GM19328 (cell line): ENCODE measurements around the gene MTURN.
"Not testable (repeated sequence)": the region's sequence is repeated elsewhere in the genome, so short reads cannot be mapped to it uniquely, and the experiment has no call there.

Experiments
- ATAC-seq: cut with Tn5 transposase; IDR thresholded peaks from one replicate; pipeline ENCODE4 v1.9.1; 2021; ENCODE audit warnings: mild to moderate bottlenecking, moderate library complexity; ENCODE audit not compliant: unreplicated experiment

Gene MTURN

GRCh38 chr7:30134611-30135300 lies at the start of gene MTURN:
Gene MTURN, plus strand, starts transcription at chr7:30134986. Its CDS starts 151 bp downstream, at chr7:30135137.
- peak; percentile 85 for ATAC-seq

GRCh38 chr7:30086529-30086928 lies 48.3 kb upstream of the MTURN start:
- no peak for ATAC-seq

- no peak for ATAC-seq
These were observed 47.4 kb upstream of the MTURN start for GRCh38 chr7:30087371-30087770.

GRCh38 chr7:30088362-30088761 lies 46.4 kb upstream of the MTURN start:
- ATAC-seq, result no peak

- no peak for ATAC-seq
These were observed 44.7 kb upstream of the MTURN start for GRCh38 chr7:30090111-30090510.

GRCh38 chr7:30091491-30091912 lies 43.3 kb upstream of the MTURN start:
- no peak for ATAC-seq

GRCh38 chr7:30091987-30092386 lies 42.8 kb upstream of the MTURN start:
- no peak for ATAC-seq

GRCh38 chr7:30093420-30093952 lies 41.3 kb upstream of the MTURN start:
- no peak for ATAC-seq

- not testable (repeated sequence) for ATAC-seq
These were observed 36.2 kb upstream of the MTURN start for GRCh38 chr7:30098599-30098998.

GRCh38 chr7:30102281-30102680 lies 32.5 kb upstream of the MTURN start:
- ATAC-seq, result no peak

- no peak for ATAC-seq
These were observed 30.6 kb upstream of the MTURN start for GRCh38 chr7:30104157-30104556.

GRCh38 chr7:30112103-30112713 lies 22.6 kb upstream of the MTURN start:
- ATAC-seq, result no peak

- no peak for ATAC-seq
These were observed 21.6 kb upstream of the MTURN start for GRCh38 chr7:30113144-30113543.

- ATAC-seq, result no peak
These were observed 20.1 kb upstream of the MTURN start for GRCh38 chr7:30114536-30115238.

GRCh38 chr7:30115709-30116297 lies 19.0 kb upstream of the MTURN start:
- ATAC-seq, result no peak

- no peak for ATAC-seq
These were observed 18.0 kb upstream of the MTURN start for GRCh38 chr7:30116771-30117170.

- ATAC-seq, result no peak
These were observed 16.9 kb upstream of the MTURN start for GRCh38 chr7:30117896-30118295.

- no peak for ATAC-seq
These were observed 14.8 kb upstream of the MTURN start for GRCh38 chr7:30119890-30120577.

- no peak for ATAC-seq
These were observed 813 bp upstream of the MTURN start for GRCh38 chr7:30133736-30134610.
